ENCODE data around the gene SCYL1. TPM values are rescaled to one million over a fixed set of nuclear protein-coding genes. Genes with fewer than 3 reads are reported as not detected.

Gene SCYL1
- total RNA-seq, 1 donor from 2014 or later = 67.4 TPM

DNA sequence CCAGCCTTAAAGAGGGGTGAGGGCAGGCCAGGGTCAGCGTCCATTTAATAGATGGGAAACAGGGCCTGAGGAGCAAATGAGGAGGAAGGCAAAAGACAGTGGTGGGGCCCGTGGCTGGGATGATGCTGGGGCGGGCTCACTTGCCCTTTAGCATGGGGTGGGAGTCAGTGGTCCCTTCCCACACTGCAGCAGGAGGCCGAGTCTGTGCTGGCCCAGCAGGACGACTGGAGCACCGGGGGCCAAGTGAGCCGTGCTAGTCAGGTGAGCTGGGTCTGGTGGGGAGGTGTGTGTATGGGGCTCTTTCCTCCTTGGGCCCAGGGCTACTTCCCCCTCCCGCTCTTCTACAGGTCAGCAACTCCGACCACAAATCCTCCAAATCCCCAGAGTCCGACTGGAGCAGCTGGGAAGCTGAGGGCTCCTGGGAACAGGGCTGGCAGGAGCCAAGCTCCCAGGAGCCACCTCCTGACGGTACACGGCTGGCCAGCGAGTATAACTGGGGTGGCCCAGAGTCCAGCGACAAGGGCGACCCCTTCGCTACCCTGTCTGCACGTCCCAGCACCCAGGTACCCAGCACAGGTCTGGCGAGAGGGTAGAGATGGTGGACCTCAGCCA lies 12.8 kb downstream of the SCYL1 start:
- no peak for DNase-seq

DNA sequence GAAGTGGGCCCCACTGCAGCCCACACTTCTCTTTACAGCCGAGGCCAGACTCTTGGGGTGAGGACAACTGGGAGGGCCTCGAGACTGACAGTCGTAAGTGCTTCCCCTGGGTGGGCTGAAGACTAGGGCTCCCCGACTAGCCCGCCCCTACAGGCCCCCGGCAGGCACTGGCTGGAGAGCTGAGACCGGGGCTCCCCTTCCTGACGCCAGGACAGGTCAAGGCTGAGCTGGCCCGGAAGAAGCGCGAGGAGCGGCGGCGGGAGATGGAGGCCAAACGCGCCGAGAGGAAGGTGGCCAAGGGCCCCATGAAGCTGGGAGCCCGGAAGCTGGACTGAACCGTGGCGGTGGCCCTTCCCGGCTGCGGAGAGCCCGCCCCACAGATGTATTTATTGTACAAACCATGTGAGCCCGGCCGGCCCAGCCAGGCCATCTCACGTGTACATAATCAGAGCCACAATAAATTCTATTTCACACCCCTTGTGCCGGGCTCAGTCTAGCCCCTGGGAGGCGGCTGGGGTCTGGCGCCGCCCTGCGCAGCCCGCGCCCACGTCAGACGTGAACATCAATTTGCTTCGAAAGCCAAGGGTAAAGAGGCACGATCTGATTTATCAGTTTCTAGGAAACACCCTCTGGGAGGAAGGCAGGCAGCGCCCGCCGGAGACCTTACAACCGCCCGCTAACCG lies 13.5 kb downstream of the SCYL1 start:
- no peak for DNase-seq

DNA sequence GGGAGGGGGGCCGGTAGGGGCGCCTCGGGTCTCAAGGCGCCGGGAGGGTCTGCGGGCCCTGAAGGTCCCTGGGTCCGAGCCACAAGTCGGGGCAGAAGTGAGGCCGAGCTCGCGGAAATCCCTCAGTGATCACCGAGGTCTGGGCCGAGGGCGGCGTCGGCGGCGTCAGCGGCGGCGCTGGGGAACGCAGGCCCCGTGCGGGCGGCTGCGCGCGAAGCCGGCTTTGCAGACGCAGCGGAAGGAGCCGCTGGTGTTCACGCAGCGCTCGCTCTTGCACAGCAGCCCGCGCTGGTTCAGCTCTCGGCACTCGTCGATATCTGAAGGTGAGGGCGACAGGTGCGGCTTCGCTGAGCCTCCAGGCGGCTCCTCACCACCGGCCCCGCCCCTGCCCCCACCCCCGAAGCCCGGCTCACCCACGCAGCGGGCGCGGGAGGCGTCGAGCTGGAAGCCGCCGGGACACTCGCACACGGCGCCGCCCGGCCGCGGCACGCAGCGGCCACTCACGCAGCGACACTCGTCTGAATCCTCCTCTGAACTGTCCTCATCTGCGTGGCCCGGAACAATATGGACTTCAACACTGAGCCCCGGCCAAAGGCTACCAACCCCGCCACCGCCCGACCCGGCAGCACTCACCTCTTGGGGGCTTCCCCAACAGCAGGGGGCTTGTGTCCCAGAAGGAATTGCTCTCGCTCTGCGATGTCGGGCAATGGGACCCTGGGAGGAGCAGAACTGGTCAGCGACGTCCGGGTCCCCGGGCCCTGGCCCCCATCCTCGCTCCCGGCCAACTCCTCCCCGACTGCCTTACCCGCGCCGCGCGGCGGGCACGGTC lies 14.2 kb downstream of the SCYL1 start:
- DNase-seq = no peak

DNA sequence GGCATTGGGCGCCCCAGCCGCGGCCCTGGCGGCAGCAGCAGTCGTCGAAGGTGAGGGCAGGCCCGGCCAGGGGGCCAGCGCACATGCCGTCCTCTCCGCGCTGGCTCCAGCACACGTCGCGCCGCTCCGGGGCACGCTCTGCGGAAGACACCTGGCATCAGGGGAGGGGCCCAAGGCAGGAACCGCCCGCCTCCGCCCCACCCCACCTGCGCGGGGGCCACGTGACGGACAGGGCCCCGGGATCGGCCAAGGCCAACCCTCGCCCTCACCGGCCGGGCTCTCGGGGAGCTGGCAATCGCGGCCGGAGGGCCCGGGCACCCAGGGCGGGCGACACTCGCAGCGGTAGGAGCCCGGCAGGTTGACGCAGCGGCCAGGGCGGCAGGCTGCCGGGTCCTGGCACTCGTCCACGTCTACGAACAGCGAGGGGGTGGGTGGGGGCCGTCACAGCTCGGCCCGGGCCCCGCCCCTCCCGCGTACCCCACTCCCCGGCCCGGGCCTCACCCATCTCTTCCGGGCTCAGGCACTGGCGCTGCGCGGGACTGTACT lies 14.9 kb downstream of the SCYL1 start:
- DNase-seq = no peak

DNA sequence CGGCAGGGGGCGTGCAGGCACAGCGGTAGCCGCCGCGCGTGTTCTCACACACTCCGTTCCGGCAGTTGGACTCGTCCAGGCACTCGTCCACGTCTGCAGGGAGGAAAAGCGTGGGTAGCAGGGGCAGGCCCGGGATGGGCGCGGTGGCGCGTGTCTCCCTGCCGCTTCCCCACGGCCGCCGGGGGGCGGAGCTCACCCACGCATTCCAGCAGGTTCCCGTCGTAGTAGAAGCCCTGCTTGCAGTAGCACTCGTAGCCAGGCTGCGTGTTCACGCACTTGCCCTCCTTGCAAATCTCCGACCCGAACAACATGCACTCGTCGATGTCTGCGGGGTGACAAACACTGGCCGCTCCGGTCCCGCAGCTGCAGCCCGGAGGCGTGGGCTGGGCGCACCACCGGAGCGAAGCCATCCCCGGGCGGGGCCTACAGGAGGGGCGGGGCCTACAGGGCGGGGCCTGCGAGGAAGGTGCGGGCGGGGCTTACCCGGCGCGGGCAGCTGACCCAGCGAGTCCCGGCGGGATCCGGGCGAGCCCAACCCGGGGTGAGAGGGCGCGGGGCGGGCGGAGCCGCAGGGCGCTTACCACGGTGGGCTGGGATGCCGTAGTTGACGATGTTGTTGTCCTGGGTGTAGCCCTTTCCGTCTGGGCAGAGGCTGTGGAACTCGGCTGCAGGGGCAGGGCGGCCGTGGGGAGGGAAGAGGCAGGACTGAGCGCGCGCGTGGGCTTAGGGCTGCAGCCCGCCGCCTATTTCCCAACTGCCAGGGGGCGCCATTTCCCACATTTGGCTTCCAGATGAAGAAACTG lies 15.6 kb downstream of the SCYL1 start:
- peak; percentile 90 for DNase-seq

DNA sequence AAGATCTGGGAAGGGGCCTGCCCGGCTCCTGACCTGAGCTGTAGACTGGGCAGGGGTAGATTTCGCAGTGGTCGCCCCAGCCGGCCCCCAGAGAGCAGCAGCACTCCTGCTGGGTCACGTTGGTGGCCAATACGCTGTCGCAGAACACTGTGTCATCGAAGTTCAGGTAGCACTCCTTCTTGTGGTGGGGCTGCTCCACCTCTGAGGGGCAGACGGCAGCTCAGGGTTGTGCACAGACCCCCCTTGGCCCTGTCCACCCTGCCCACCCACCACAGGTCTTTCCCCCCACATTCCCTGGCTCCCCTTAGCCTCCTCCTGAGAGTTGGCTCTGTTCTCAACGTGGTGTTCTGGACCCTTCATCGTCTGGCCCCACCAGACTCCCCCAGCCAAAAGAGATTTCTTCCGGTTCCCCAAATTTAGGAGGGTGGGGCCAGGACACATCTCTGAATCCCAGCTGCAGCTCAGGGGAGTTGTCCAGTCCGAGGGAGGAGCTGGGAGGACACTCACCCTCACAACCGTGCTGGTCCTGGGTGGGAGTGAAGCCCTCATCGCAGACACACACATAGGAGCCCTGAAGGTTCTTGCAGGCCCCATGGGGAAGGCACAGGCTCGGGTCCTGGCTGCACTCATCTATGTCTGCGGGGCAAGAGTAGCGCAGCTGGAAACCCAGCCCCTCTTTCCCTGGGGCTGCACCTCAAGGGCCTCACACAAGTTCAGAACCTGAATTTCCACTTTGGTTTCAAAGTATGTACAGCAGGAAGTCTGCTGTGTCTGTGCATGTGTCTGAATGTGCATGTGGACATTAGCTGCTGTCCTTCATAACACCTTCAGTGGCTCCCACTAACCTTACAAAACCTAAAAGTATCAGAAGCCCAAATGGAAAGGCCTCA lies 16.5 kb downstream of the SCYL1 start:
- DNase-seq = no peak

DNA sequence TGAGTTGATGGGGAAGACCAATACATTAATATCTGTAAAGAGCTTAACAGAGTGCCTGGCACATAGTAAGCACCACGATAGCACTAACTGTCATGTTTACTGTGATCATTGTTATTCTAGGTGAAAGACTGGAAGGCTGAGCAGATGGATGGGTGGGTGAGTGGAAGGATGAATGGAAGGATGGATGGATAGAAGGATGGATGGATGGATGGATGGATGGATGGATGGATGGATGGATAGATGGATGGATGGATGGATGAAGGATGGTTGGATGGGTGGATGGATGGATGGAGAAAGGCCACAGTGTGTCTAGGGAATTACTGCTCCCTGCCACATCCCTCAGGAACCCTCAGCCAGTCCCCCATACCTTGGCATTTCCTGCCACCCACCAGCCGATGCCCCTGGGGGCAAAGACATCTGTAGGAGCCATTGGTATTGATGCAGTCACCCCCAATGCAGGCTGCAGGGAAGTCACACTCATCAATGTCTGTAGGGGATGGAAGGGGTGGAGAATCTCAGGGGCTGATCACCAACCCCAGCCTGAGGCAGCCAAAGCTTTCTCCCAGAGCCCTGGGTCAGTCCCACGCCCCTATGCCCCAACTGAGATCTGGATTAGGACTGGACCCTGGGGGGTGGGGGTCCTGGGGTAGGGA lies 18.0 kb downstream of the SCYL1 start:
- DNase-seq = no peak

DNA sequence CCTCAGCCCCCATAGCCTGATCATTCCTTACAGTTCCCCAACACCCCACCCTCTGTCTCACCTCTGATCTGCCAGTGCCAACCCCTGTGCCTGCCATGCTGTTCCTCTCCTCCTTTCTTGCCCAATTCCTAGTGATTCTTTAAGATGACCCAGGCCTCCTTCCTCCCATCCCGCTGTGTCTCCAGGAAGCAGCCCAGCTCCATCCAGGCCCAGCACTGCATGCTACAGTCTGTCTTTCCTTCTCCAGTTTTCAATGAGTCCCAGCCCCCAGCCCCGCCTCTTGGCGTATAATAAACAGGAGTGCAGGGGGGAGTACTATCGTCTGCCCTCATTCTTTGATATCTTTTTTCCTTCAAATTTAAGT lies 21.0 kb downstream of the SCYL1 start:
- no peak for DNase-seq

DNA sequence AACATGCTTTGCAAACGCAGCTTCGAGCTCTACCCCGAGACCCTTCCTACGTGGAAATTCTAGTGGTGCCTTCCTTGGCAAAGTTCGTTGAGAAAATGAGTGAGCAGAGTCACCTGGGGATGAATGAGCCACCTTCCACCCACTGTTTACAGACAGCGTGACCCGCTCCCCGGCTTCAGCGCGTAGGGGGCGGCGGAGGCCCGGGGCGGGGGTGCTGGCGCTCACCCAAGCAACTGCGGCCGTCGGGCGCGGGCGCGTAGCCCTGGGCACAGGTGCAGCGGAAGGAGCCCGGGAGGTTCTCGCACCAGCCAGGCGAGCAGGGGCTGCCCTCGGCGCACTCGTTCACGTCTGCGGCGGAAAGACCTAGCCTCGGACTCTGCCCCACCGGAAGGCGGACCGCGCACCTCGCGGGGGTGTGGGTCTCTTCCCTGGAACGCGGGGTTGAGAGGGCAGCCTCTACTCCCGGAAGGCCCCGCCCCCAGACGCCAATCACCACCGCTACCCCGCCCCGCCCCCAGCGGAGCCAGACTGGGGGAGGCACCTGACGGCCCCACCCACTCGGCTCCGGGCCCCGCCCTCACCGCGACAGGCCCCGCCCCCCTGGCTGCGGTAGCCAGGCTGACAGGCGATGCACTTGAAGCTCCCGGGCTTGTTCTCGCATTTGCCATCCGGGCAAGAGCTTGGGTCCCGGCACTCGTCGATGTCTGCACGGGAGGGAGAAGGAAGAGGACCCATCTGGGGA lies 21.5 kb downstream of the SCYL1 start:
- peak; percentile 69 for DNase-seq

DNA sequence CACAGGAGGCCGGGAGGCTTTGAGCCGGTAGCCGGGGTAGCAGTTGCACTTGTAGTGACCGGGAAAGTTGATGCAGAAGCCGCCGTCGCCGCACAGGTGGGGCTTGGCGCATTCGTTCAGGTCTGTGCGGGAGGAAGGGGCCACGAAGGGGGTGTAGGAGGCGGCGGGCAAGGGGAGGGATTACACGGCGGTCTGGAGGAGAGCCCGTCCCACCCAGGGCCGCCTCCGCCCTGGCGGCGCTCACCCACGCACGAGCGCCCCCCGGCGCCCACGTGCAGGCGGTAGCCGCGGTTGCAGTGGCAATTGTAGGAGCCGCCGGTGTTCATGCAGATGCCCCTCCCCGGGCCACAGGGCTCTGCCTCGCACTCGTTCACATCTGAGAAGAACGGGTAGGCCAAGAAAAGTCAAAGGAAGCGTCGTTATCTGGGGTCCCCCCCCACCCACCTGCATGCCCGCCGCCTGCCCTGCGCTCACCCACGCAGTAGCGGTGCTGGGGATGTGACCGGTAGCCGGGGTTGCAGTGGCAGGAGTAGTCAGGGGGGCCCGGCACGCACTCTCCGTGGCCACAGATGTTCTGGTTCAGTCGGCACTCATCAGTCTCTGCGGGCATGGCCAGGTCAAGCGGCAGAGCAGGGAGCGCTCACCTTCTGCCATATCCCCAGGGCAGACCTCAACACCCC lies 22.7 kb downstream of the SCYL1 start:
- DNase-seq = no peak

DNA sequence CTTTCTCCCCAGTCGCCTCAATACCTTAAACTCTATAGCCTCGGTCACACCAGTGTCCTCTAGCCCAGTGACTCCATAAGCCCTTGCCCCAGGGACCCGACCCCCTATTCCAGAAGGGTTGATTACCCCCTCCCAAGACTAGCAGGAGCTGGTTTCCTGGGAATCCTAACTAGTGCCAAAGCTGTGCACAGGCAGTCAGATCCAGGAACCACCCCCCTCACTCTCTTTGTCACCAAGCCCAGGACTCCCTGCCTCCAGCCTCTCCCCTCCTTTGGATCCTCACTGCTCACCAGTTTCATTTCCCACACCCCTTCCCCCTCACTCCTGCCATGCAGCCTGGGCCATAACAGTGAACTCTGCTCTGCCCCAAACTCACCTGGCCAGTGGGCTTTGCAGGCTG lies 23.5 kb downstream of the SCYL1 start:
- no peak for DNase-seq

DNA sequence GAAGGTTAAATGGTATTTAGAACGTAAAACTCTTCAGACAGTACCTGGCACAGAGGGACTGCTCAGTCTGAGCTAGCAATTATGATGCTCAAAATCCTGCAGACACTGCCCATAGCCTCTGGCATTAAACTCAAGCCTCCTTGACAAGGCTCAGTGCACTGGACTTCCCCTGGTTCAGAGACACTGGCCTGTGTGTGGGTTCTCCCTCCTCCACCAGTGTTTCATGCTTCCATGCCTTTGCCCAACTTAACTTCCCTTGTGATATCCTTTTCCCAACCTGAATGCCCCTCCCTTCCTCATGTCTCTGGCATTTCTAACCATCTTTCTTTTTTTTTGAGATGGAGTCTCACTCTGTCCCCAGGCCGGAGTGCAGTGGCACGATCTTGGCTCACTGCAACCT lies 24.2 kb downstream of the SCYL1 start:
- no peak for DNase-seq

DNA sequence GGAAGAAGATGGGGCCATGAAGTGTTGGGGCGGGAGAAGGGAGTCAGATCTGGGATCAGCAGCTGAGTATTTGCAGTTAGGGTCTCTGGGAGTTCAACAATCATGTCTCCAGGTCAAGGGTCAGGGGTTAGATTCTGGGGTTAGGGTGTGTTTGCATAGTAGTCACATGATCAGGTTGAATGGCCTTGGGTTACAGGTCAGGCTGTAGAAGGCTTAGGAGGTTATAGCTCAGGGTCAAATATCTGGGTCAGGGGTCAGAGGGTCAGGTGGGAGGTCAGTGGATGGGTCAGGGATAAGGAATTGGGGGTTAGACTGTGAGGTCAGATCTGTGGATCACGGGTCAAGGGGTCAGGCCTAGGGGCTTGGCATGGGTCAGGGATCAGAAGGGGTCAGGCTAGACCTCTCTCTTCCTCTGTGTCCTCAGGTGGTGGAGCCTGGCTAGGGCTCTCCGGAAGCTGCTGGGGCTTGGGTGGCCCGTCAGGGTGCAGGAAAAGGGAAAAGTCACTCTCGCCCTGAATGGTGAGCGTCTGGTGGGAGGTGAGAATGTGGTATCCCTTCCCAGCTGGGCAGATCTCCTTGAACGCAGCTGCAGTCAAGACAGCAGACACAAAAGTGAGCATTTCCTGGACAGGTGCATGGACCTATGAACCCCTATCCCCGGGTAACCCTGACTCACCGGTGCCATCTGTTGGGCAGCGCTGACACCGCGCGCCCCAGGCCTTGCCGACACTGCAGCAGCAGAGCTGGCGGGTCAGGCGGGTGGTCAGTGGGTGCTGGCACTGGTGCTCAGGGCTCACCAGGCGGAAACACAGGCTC lies 26.9 kb downstream of the SCYL1 start:
- DNase-seq = peak; percentile 72

DNA sequence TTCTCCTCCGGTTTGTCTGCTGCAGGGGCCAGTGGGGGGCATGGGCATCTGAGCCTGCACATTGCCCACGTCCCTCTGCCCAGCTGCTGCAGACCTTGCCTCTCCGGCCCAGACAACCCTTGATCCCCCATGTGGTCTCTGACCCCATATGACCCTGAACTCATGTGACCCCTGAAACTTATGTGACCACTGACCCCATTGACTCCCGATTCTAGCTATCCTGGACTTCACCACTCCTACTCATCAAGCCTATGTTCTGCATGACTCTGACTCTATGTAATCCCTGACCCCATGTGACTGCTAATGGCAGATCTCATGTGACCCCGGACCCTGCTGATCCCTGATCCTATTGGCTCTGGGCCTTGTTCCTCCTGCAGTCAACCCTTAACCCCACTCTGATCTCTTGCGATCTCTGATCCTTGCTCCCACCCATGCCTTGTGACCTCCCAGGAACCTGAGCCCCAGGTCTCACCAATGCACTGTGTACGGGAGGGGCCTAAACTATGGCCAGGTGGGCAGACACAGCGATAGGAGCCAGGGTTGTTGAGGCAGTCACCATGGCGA lies 27.6 kb downstream of the SCYL1 start:
- no peak for DNase-seq

DNA sequence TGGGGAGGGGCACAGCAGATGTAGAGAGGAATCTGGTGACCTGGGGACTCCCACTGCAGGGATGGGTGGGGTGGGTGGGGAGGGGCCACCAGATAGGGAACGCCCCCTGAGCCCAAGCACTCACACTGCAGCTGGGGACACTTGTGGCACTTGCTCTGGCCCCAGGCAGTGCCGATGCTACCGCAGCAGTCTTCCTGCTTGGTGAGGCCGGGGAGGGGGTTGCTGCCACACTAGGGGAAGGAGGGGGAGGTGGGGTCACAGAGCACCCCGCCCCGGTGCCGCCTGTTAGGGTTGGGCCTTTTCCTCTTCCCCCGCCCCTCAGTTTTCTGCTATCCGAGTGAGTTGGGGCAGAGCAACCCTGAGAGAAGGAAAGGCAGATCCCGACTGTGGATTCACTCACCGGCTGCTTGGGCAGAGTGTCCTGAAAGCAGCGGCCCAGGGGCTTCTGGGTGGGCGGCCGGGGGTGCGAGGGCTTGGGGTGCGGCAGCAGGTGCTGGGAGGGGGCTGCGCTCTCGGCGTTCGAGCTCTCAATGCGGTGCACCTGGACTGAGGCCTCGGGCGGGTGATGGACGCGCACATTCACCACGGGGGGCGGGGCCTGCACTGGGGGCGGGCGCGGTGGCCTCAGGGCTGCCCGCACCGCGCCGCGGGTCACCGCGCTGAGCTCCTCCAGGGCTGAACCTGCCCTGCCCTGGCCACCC lies 28.6 kb downstream of the SCYL1 start:
- DNase-seq = no peak

DNA sequence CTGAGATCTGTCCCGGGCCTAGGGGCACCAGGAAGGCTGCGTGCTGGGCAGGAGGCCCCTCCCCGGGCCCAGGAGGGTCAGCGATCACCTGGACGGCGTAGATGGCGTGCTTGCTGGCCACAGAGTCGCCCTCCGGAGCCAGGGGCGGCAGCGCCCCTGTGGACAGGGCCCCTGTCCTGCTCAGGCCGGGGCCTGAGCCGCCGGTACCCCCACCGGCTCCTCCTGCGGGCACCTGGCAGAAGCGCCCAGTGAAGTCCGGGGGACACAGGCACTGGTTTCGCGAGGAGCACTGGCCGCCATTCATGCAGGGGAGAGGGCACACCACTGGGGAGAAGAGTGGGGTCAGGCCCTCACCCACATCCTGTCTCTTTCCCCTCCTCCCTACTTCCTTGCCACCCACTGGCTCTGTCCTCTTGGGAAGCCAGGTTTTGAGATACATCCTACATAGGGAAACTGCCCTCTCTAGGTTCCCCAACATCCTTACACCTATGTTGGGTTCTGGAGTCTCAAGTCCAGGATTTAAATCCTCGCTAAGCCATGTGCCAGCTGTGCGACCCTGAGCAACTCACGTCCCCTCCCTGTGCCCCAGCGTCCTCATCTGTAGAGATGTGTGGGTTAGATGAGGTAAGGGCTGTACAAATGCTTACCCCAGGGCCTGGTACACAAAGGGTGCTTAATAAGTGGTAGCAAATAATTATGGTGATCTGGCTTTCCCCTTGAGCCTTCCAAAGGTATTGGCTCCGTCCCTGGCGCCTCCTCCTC lies 29.4 kb downstream of the SCYL1 start:
- DNase-seq = no peak

DNA sequence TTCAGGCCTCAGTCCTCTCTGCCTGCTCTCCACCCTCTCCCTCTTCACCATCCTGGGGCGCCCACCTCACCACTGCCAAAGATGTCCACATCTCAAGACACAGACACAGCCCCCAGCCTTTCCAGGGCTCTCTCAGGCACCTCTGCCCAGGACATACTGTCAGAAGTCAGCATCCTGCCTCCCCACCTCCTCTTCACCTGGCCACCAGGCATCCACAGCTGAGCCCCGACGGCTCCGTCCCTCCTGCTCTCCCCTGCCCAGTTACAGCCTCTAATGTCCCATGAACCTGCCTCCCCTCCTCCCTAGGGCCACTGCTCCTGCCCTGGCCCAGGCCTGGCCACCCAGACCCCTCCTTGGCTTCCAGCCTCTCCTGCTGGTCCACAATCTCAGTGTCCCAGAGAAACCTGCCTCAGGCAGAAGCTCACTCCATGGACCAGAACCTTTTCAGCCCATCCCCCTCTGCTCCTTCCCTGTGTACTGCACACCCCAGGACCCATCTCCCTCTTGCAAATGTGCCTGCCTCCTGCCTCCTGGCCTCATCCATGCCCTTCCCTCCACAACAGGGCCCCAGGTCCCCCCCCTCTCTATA lies 30.1 kb downstream of the SCYL1 start:
- no peak for DNase-seq
